ENCODE measurements around the gene LSAMP. TPM values are rescaled to one million over a fixed set of nuclear protein-coding genes. Genes with fewer than 3 reads are reported as not detected.

LSAMP gene
- total RNA-seq, 1 experiment from 2014 or later = not detected

- intact Hi-C loops (cut with micrococcal nuclease; ENCODE audit: unreplicated experiment) = no loop called here
- BruUV-seq (replicated peaks) = no TSS peak
- no peaks in the 10 kb centered on the region for H3K36me3 ChIP-seq (ENCODE audit: low read depth)
- TF ChIP-seq EZH2 (IDR thresholded peaks at IDR 0.05; ENCODE audit: low read depth) (no peak), CTCF (conservative IDR thresholded peaks at IDR 0.05) (no peak)
- no peak for DNase-seq
- no peak overlapping the region for H3K27ac ChIP-seq
- ChIA-PET CTCF (no interaction called here), POLR2A (ENCODE audit: unreplicated experiment) (no interaction called here)
- H2AFZ ChIP-seq = 0 out of 2 replicates have a peak overlapping the region, but pooled peaks have one; percentile 52
- no peaks in the 10 kb centered on the region for H3K79me2 ChIP-seq (ENCODE audit: low read depth)
- no peaks in the 10 kb centered on the region for H3K9me3 ChIP-seq (ENCODE audit: insufficient read depth, low read depth)
- no peaks in the 10 kb centered on the region for H4K20me1 ChIP-seq (ENCODE audit: insufficient read depth)
- H3K4me1 ChIP-seq (replicated peaks; ENCODE audit: insufficient read depth) = no peaks in the 10 kb centered on the region
- no peaks in the 10 kb centered on the region for H3F3A ChIP-seq (ENCODE audit: insufficient read depth, low read depth)
- no peaks in the 10 kb centered on the region for H3K9me2 ChIP-seq (ENCODE audit: insufficient read depth)
- H3K27me3 ChIP-seq (ENCODE audit: insufficient read depth, low read depth) = no peaks in the 10 kb centered on the region
- no peak overlapping the region for H3K4me2 ChIP-seq
- no peak overlapping the region for H3K4me3 ChIP-seq
These were observed 424.8 kb downstream of the LSAMP start for GRCh38 chr3:116020495-116020894.

- Histone ChIP-seq H3K4me3 (no peak overlapping the region), H3K27ac (no peak overlapping the region), H3K79me2 (ENCODE audit: low read depth) (no peaks in the 10 kb centered on the region), H3K9me2 (ENCODE audit: insufficient read depth) (no peaks in the 10 kb centered on the region), H3K9me3 (ENCODE audit: insufficient read depth, low read depth) (no peaks in the 10 kb centered on the region), H3K4me1 (replicated peaks; ENCODE audit: insufficient read depth) (no peaks in the 10 kb centered on the region), H3K4me2 (no peak overlapping the region), H3K27me3 (ENCODE audit: insufficient read depth, low read depth) (no peaks in the 10 kb centered on the region), H3K36me3 (ENCODE audit: low read depth) (no peaks in the 10 kb centered on the region), H3F3A (ENCODE audit: insufficient read depth, low read depth) (no peaks in the 10 kb centered on the region), H4K20me1 (ENCODE audit: insufficient read depth) (no peaks in the 10 kb centered on the region), H2AFZ (no peak overlapping the region)
- ChIA-PET POLR2A (ENCODE audit: unreplicated experiment) (no interaction called here), CTCF (no interaction called here)
- DNase-seq = no peak
- no TSS peak for BruUV-seq (replicated peaks)
- TF ChIP-seq CTCF (conservative IDR thresholded peaks at IDR 0.05) = no peak
- no peak for TF ChIP-seq EZH2 (IDR thresholded peaks at IDR 0.05; ENCODE audit: low read depth)
- intact Hi-C loops (cut with micrococcal nuclease; ENCODE audit: unreplicated experiment) = no loop called here
These were observed 426.0 kb downstream of the LSAMP start for GRCh38 chr3:116019254-116019763.

- H3K4me3 ChIP-seq = no peak overlapping the region
- H3K4me2 ChIP-seq = no peak overlapping the region
- H4K20me1 ChIP-seq (ENCODE audit: insufficient read depth) = no peaks in the 10 kb centered on the region
- H3K4me1 ChIP-seq (replicated peaks; ENCODE audit: insufficient read depth) = no peaks in the 10 kb centered on the region
- H3K79me2 ChIP-seq (ENCODE audit: low read depth) = no peaks in the 10 kb centered on the region
- H3K27me3 ChIP-seq (ENCODE audit: insufficient read depth, low read depth) = no peaks in the 10 kb centered on the region
- TF ChIP-seq EZH2 (IDR thresholded peaks at IDR 0.05; ENCODE audit: low read depth) (no peak), CTCF (conservative IDR thresholded peaks at IDR 0.05) (no peak)
- H3K36me3 ChIP-seq (ENCODE audit: low read depth) = no peaks in the 10 kb centered on the region
- no peaks in the 10 kb centered on the region for H3K9me3 ChIP-seq (ENCODE audit: insufficient read depth, low read depth)
- no peak for DNase-seq
- H3K9me2 ChIP-seq (ENCODE audit: insufficient read depth) = no peaks in the 10 kb centered on the region
- intact Hi-C loops (cut with micrococcal nuclease; ENCODE audit: unreplicated experiment) = no loop called here
- ChIA-PET CTCF (no interaction called here), POLR2A (ENCODE audit: unreplicated experiment) (no interaction called here)
- H2AFZ ChIP-seq = no peak overlapping the region
- no TSS peak for BruUV-seq (replicated peaks)
- H3F3A ChIP-seq (ENCODE audit: insufficient read depth, low read depth) = no peaks in the 10 kb centered on the region
- H3K27ac ChIP-seq = no peak overlapping the region
These were observed 426.6 kb downstream of the LSAMP start for GRCh38 chr3:116018646-116019045.

All from PC-9 (cell line).